ENCODE measurements around the gene EXOC3L2.
A peak's percentile ranks its signal among the peaks of the same experiment; 100 is the strongest.

The EXOC3L2 gene

DNA sequence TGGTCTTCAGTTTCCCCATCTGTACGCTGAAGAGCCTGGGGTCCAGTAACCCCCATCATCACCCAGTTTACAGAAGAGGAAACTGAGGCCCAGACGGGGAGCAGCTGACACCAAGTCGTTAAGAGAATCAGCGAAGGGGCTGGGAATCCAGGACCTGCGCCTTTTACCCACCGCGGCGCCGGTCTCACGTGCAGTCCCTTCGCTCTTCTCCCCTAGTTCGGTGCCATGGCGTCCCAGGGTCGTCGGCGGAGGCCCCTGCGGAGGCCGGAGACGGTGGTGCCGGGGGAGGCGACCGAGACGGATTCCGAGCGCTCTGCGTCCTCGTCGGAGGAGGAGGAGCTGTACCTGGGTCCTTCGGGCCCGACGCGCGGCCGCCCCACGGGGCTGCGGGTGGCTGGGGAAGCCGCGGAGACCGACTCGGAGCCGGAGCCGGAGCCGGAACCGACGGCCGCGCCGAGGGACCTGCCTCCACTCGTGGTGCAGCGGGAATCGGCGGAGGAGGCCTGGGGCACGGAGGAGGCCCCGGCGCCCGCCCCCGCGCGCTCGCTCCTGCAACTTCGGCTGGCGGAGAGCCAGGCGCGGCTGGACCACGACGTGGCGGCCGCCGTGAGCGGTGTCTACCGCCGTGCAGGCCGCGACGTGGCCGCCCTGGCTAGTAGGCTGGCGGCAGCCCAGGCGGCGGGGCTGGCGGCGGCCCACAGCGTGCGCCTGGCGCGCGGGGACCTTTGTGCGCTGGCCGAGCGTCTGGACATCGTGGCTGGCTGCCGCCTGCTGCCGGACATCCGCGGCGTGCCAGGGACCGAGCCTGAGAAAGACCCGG is 65.9 kb downstream of the EXOC3L2 start:
- Histone ChIP-seq H3K27ac (ENCODE audit: low read depth, low read length) (peak overlapping the region; percentile 47), H3K4me1 (ENCODE audit: control insufficient read depth, insufficient read depth, low read length) (no peaks in the 10 kb centered on the region), H3K36me3 (ENCODE audit: control insufficient read depth, insufficient read depth, low read length) (no peaks in the 10 kb centered on the region), H3K27me3 (ENCODE audit: control insufficient read depth, insufficient read depth, low read length) (no peaks in the 10 kb centered on the region), H3K4me3 (ENCODE audit: low read depth, low read length) (peak overlapping the region; percentile 78), H3K9ac (ENCODE audit: low read depth, low read length) (peak overlapping the region; percentile 32; the same call in 1 of the 2 replicates), H3K9me3 (ENCODE audit: control insufficient read depth, insufficient read depth, low read length) (no peaks in the 10 kb centered on the region)

DNA sequence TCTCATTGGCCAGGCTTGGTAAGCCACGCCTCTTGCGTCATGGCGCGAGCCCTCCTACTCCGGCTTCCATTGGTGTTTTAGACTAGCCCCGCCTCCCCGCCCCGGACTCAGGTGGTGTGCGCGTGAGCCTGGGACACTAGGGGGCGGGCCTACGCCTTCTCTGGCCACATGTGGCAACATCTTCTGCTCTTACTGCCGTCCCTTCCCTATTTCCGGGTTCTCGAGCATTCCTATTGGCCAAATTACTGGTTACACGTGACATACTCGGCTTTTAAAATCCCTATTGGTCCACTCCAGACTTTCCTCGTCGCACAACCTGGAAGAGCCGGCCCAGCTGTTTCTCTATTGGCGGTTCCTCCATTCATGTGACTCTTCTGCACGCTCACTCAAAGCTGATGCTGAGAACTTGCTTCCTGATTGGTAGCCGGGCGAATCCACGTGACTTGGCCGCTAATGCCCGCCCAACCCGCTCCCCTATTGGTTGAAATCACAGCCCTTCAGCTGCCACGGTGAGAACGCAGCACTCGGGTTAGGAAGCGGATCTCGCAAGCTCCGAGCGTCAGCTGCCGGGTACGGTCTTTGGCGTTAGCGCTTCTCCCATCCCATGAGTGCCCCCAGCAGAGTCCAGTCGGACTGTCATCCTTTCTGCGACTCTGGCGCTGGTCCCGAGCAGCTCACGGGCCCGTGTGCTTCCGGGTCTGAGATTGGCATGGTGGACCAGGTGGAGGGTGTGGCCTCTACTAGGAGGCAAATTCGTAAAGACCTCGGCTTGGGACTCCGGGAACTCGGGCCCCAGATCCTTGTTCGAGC is 66.7 kb downstream of the EXOC3L2 start, which contains the start of gene BLOC1S3:
Gene BLOC1S3, plus strand, starts transcription at position 523 of the 810 bp plus-strand sequence. CDS start 513 bp downstream, outside the sequence.
- Histone ChIP-seq H3K9ac (ENCODE audit: low read depth, low read length) (peak within 1 kb of the TSS; percentile 71), H3K9me3 (ENCODE audit: control insufficient read depth, insufficient read depth, low read length) (no peaks in the 10 kb centered on the region), H3K27ac (ENCODE audit: low read depth, low read length) (peak within 1 kb of the TSS; percentile 91), H3K27me3 (ENCODE audit: control insufficient read depth, insufficient read depth, low read length) (no peaks in the 10 kb centered on the region), H3K4me3 (ENCODE audit: low read depth, low read length) (peak within 1 kb of the TSS; percentile 78), H3K36me3 (ENCODE audit: control insufficient read depth, insufficient read depth, low read length) (no peaks in the 10 kb centered on the region), H3K4me1 (ENCODE audit: control insufficient read depth, insufficient read depth, low read length) (no peaks in the 10 kb centered on the region)

- no peaks in the 10 kb centered on the region for H3K36me3 ChIP-seq (ENCODE audit: control insufficient read depth, insufficient read depth, low read length)
- H3K4me3 ChIP-seq (ENCODE audit: low read depth, low read length), result peak within 1 kb of the TSS; percentile 78
- H3K9ac ChIP-seq (ENCODE audit: low read depth, low read length), result peak within 1 kb of the TSS; percentile 71
- peak within 1 kb of the TSS; percentile 91 for H3K27ac ChIP-seq (ENCODE audit: low read depth, low read length)
- H3K4me1 ChIP-seq (ENCODE audit: control insufficient read depth, insufficient read depth, low read length), result no peaks in the 10 kb centered on the region
- no peaks in the 10 kb centered on the region for H3K27me3 ChIP-seq (ENCODE audit: control insufficient read depth, insufficient read depth, low read length)
- H3K9me3 ChIP-seq (ENCODE audit: control insufficient read depth, insufficient read depth, low read length), result no peaks in the 10 kb centered on the region
Observed at GRCh38 chr19:45177817-45178261, 67.4 kb downstream of the EXOC3L2 start, which contains the start of gene TRAPPC6A. Gene TRAPPC6A, minus strand, starts transcription at chr19:45178237. Its CDS starts 19 bp downstream, at chr19:45178218.

DNA sequence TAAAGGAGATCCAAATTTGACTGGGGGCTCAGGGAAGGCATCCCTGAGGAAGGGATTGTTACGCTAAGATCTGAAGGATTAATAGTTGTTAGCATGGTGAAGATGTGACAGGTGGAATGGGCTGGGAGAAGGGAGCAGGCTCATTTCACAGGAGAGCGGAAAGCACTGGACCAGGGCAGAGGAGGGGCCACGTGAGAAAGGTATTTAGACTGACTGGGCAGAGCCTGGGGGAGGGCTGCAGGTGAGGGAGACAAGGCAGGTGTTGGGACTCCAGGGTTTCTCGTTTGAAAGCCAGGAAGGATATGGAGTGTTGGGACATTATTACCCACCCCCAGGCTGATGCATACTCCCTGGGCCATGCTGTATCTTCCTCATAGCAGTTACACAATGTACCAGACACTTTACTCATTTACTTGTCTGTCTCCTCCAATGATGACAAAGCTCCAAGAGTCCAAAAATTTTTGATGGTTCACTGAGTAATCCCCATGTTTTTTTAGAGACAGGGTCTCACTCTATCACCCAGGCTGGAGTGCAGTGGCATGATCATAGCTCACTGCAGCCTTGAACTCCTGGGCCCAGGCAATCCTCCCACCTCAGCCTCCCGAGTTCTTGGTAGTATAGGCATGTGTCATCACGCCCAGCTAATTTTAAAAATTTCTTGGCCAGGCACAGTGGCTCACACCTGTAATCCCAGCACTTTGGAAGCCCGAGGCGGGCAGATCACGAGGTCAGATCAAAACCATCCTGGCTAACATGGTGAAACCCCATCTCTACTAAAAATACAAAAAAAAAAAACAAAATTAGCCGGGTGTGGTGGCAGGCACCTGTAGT is 69.5 kb downstream of the EXOC3L2 start:
- Histone ChIP-seq H3K4me1 (ENCODE audit: control insufficient read depth, insufficient read depth, low read length) (no peaks in the 10 kb centered on the region), H3K27ac (ENCODE audit: low read depth, low read length) (no peak overlapping the region), H3K27me3 (ENCODE audit: control insufficient read depth, insufficient read depth, low read length) (no peaks in the 10 kb centered on the region), H3K9me3 (ENCODE audit: control insufficient read depth, insufficient read depth, low read length) (no peaks in the 10 kb centered on the region), H3K4me3 (ENCODE audit: low read depth, low read length) (no peak overlapping the region), H3K9ac (ENCODE audit: low read depth, low read length) (no peak overlapping the region), H3K36me3 (ENCODE audit: control insufficient read depth, insufficient read depth, low read length) (no peaks in the 10 kb centered on the region)

GRCh38 chr19:45173816-45174215 is 71.4 kb downstream of the EXOC3L2 start:
- H3K27me3 ChIP-seq (ENCODE audit: control insufficient read depth, insufficient read depth, low read length), result no peaks in the 10 kb centered on the region
- no peak overlapping the region for H3K4me3 ChIP-seq (ENCODE audit: low read depth, low read length)
- no peaks in the 10 kb centered on the region for H3K4me1 ChIP-seq (ENCODE audit: control insufficient read depth, insufficient read depth, low read length)
- no peak overlapping the region for H3K27ac ChIP-seq (ENCODE audit: low read depth, low read length)
- H3K36me3 ChIP-seq (ENCODE audit: control insufficient read depth, insufficient read depth, low read length), result no peaks in the 10 kb centered on the region
- no peak overlapping the region for H3K9ac ChIP-seq (ENCODE audit: low read depth, low read length)
- H3K9me3 ChIP-seq (ENCODE audit: control insufficient read depth, insufficient read depth, low read length), result no peaks in the 10 kb centered on the region

- Histone ChIP-seq H3K36me3 (ENCODE audit: control insufficient read depth, insufficient read depth, low read length) (no peaks in the 10 kb centered on the region), H3K4me1 (ENCODE audit: control insufficient read depth, insufficient read depth, low read length) (no peaks in the 10 kb centered on the region), H3K9me3 (ENCODE audit: control insufficient read depth, insufficient read depth, low read length) (no peaks in the 10 kb centered on the region), H3K9ac (ENCODE audit: low read depth, low read length) (no peak overlapping the region), H3K27me3 (ENCODE audit: control insufficient read depth, insufficient read depth, low read length) (no peaks in the 10 kb centered on the region), H3K4me3 (ENCODE audit: low read depth, low read length) (no peak overlapping the region), H3K27ac (ENCODE audit: low read depth, low read length) (no peak overlapping the region)
Observed at GRCh38 chr19:45172611-45173208, 72.5 kb downstream of the EXOC3L2 start.

DNA sequence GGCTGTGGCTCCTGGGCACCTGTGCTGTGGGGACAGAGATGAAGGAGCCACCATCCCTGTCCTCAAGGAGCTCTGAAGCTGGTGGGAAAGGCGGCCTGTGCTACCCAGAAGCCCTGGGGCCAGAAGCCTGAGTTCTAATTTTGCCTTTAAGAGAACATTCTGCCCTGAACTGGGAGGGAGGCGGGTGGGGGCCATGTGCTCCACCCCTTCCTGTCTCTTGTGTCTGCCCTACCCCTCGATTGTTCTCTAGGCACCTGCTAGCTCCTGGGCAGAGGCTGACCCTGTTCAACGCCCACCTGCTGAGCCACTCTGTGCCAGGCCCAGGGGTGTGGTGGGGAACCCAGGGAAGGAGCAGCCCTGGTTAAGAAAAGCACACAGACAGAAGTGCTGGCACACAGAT is 73.0 kb downstream of the EXOC3L2 start:
- Histone ChIP-seq H3K4me1 (ENCODE audit: control insufficient read depth, insufficient read depth, low read length) (peaks cover under 1% of the 10 kb centered on the region; the same call in 1 of the 2 replicates), H3K4me3 (ENCODE audit: low read depth, low read length) (no peak overlapping the region), H3K27ac (ENCODE audit: low read depth, low read length) (no peak overlapping the region), H3K9me3 (ENCODE audit: control insufficient read depth, insufficient read depth, low read length) (no peaks in the 10 kb centered on the region), H3K27me3 (ENCODE audit: control insufficient read depth, insufficient read depth, low read length) (no peaks in the 10 kb centered on the region), H3K36me3 (ENCODE audit: control insufficient read depth, insufficient read depth, low read length) (no peaks in the 10 kb centered on the region), H3K9ac (ENCODE audit: low read depth, low read length) (no peak overlapping the region)

DNA sequence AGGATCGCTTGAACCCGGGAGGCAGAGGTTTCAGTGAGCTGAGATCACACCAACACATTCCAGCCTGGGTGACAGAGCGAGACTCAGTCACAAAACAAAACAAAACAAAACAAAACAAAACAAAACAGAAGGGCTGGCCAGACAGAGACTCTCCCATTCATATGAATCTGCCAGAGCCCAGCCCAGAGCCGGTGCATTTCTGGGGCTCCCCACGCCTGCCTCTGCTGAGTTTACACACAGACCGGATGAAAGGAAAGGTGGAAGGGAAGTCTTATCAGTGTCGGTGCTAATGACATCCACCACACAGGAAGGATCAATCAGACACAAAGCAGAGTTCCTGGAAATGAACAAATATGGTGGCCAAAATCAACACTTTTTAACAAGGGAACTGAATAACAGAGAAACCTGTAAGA is 74.0 kb downstream of the EXOC3L2 start:
- Histone ChIP-seq H3K4me1 (ENCODE audit: control insufficient read depth, insufficient read depth, low read length) (peaks cover 6% of the 10 kb centered on the region), H3K36me3 (ENCODE audit: control insufficient read depth, insufficient read depth, low read length) (no peaks in the 10 kb centered on the region), H3K9ac (ENCODE audit: low read depth, low read length) (no peak overlapping the region), H3K27me3 (ENCODE audit: control insufficient read depth, insufficient read depth, low read length) (no peaks in the 10 kb centered on the region), H3K4me3 (ENCODE audit: low read depth, low read length) (no peak overlapping the region), H3K27ac (ENCODE audit: low read depth, low read length) (no peak overlapping the region), H3K9me3 (ENCODE audit: control insufficient read depth, insufficient read depth, low read length) (no peaks in the 10 kb centered on the region)

- Histone ChIP-seq H3K27ac (ENCODE audit: low read depth, low read length) (no peak overlapping the region), H3K9ac (ENCODE audit: low read depth, low read length) (no peak overlapping the region), H3K36me3 (ENCODE audit: control insufficient read depth, insufficient read depth, low read length) (no peaks in the 10 kb centered on the region), H3K9me3 (ENCODE audit: control insufficient read depth, insufficient read depth, low read length) (no peaks in the 10 kb centered on the region), H3K4me1 (ENCODE audit: control insufficient read depth, insufficient read depth, low read length) (peaks cover 6% of the 10 kb centered on the region), H3K27me3 (ENCODE audit: control insufficient read depth, insufficient read depth, low read length) (no peaks in the 10 kb centered on the region), H3K4me3 (ENCODE audit: low read depth, low read length) (no peak overlapping the region)
Observed at GRCh38 chr19:45170146-45171106, 74.8 kb downstream of the EXOC3L2 start.

Data from HUES48 (cell line).